IPS DF 4.7 (cell line): ENCODE results near the gene ABLIM2.

Experiments
- DNase-seq: peaks from one replicate; pipeline ENCODE4 v3.0.0-alpha.2; 2013; ENCODE audit warnings: low spot score; ENCODE audit errors: extremely low read depth

Gene ABLIM2

DNA sequence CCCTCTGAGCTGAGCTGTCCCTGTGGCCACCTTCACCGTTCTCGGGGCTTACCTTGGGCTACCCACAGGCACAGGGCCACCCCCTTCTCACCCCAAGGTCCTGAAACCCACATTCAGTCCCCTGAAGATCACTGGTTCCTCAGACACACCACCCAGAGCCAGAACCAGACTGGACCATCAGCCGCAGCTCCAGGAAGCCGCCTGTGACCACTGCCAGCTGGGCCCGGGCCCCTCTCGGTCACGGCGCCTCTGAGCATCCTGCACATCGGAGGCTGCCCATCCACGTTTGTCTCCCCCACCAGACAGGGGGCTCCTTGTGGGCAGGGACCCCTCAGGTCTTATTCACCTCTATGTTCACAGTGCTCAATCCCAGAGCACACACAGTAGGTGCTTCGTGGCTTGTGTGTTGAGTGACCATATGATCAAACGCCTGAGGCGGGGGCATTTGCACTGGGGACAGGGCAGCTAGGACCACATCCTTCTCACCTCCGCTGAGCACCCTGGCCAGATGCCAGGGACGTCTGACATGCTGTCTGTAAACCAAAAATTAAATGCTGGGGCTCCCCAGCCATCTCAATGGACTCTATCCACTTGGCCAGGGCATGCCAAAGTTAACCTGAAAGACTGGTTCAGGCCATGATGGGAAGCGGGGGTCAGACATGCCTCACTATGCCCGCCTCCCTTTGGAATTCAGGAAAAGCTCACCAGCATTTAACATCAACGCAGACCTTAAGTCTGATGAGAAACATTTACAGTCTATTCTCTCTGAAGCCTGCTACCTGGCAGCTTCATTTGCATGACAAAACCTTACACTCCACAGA lies 109.5 kb downstream of the ABLIM2 start:
- peak; percentile 79 for DNase-seq

DNA sequence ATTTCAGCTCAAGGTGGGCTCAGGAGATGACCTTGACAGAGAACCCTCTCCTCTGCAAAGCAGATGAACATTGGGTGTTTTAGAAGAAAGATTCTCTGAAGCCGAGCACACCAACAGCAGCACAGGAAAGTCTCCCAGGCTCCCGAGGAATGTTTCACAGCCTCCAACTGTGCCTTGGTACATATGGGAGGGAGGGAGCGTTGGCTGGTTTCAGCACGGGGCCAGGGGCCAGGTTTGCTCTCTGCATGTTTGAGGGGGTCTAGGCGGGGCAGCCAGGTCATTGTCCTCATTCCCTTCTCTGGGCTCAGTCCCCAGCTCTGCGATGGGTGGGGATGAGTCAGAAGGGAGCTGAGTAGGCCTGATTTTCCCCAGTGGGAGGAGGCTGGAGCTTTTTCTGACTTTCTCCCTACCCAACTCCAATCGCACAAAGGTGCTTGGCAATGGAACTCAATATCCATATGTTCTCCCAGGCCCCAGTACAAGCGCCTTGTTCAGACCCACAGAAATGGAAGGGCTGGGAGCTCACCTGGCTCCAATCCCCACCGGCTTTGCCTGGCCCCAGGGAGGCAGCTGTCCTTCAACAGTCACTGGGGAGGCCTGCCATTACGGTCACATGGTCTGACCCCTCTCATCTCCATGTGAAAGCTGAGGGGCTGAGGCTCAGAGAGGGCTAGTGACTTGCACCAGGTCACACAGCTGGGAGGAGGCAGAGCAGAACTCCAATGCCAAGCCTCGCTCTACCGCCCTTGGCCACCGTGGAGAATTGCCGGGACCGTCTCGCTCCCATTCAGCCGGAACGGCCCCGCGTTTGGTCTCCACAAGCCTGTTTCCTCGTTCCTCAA lies 110.6 kb downstream of the ABLIM2 start:
- no peak for DNase-seq

DNA sequence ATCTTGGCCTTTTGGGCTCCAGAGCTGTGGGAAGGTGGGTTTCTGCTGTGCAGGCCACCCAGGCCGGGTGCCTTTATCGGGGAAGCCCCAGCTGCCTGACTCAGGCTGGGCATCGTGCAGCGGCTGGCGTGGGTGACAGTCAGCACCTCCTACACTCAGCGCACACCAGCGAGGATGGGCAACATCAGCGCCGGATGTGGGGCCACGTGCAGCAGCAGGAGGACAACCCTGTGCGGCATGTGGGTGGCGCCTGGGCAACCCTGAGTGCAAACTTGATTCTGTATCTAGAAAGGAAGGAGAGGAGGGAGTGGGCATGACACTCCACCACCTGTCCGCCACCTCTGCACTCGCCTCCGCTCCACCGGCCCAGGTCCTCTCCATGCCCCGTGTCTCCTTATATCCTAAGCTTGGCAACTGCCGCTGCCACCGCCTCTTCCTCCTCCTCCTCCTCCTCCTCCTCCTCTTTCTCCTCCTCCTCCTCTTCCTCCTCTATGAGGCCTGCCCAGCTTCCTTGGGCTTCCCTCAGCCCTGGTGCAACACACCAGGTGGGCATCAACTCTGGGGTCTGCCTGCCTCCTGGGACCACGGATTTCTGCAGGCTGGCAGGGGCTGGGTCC lies 111.6 kb downstream of the ABLIM2 start:
- DNase-seq = no peak

DNA sequence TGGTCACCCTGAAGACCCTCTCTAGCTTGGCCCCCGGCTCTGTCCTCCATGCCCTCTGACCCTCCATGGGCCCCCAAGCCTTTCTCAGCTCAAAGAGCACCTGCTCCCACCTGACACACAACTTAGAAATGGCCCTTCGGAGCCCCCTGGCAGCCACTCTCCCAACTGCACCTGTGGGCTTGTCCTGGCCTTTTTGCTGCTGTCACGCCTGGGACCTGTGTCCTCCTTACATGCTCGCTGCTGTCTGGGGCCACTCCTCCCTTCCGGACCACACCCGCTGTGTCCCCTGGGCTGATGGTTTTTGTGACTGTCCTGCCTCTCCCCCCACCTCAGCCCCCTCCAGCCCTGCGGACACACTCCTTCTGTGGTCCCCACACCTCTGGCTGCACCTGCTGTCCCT lies 112.7 kb downstream of the ABLIM2 start:
- DNase-seq = no peak

DNA sequence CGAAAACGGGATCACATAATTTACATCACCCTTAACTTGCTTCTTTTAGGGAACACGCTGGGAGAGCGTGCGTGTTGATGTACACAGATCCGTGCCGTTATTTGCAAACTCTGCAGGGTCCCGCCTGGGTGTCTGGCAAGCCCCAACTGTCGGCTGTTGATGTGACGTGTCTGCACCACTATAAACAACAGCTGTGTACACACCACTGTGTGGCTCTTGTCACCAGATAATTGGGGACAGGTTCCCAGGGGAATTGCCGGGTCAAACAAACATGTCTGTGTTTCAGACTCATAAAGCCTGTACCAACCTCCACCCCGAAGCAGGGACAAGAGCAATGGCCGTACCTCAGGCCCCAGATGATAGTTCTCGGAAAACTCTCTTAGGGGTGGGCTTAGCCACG lies 113.9 kb downstream of the ABLIM2 start:
- DNase-seq = no peak

DNA sequence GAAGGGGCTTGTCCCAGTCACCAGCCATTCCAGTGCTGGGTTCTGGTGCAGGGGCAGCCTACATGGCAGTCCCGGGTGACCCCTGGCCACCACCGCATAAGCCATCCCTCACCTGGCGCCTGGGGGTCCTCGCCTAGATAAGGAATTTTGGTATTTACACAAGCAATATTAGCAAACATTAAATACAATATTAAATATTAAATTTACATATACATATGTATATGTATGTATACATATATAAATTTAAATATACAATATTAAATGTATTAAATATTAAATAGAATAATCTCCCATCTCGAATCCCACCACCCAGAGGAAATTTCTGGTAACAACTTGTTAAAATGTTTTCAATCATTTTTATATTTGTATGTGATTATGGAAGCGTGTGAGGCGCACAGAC lies 114.4 kb downstream of the ABLIM2 start:
- DNase-seq = no peak

DNA sequence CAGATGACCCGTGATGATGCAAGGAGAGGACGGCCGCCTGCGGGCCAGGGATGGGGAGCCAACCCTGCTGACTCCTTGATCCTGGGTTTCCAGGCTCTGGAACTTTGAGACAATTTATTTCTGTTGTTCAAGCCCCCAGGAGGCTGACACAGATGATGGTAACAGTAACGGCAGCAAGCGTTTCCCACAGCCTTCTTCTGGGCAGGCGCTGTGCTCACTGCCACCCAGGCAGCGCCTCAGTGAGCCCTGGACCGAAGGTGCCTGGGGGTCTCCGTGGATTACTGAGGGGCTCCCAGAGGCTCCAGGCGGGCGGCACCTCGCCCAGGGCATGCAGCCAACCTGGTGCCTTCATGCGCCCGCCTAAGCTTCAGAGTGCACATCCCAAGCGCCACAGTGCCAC lies 115.0 kb downstream of the ABLIM2 start:
- DNase-seq = no peak

DNA sequence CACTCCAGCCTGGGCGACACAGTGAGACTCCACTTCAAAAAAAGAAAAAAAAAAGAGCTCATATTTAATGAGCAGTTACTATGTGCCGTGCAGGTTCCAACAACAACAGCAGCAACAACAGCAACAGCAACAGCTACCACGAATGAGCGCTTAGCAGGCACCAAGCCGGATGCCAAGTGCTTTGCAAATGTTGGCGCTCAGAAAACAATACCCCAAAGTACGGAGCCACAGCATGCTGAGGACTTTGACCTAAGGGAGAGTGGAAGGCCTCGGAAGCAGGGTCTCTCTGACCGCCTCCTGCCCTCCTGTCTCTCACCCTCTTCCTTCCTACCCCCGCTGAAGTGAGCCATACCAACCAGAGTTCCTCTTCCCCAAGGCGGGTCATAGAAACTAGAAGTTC lies 116.7 kb downstream of the ABLIM2 start:
- DNase-seq = no peak

DNA sequence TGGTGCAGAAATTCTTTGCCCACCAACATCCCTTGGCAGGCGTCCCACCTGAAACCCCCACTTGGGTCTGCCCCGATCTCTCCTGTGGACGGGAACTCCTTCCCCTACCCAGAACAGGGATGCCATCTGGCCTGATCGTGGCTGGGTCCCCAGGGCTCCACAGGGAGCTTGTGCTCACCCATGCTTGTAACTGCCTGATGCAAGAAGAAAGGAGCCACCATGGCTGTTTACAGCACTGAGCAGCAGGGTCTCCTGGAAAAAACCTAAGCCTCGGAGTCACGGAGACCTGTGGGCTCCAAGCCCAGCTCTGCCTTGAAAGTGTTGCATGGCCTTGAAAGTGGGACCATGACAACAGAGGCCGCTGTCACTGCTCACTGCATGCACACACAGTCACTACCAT lies 117.4 kb downstream of the ABLIM2 start:
- no peak for DNase-seq

DNA sequence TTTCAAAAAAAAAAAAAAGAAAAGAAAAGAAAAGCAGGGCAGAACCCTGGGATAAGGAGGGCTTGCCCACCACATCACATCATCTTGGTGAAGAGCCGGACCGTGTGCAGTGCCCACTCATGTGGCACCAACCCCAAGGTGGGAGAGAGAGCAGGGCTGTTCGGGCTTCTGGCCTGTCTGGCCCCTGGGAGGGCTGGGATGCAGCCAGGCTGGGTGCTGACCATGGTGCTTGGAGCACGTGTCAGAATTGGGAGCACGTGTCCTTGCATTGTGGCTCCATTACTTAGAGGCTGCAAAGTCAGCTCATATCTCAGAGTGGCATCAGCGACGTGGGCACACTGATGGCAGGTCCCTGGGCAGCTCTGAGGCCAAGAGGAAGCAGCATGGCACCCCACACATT lies 118.0 kb downstream of the ABLIM2 start:
- DNase-seq = no peak

DNA sequence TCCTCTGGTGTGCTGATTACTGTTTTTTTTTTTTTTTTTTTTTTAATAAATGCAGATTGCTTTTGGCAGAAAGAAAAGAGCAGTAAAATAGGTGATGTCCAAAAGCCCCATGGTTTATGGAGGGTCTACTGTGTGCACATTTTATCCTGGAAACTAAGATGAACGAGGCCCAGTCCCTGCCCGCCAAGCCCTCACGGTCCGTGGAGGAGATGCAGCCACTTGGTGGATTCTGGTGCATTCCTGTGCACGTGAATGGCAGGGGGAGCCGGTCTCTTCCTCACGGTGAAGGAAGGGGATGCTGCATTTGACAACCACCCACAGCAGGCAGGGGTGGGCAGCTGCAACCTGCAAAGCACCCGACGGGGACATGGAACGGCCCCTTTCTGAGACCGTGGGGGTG lies 118.8 kb downstream of the ABLIM2 start:
- DNase-seq = no peak

DNA sequence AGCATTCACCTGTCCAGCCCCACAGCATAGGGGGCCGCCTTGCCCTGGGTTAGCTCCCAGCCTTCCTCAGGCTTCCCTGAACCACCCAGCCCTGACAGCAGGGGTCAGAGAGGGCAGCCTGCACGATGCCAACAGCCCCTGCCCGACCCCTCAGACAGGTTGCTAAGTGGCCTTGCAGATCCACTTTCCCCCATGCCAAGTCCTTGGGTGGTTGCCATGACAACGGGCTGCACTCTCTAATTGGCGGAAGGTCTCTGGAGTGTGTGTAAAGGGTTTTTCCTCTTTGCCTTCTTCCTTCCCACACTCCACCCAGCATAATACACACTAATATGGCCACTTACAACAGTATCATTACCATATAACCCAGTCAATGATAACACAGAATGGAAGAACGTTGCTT lies 119.3 kb downstream of the ABLIM2 start:
- no peak for DNase-seq

DNA sequence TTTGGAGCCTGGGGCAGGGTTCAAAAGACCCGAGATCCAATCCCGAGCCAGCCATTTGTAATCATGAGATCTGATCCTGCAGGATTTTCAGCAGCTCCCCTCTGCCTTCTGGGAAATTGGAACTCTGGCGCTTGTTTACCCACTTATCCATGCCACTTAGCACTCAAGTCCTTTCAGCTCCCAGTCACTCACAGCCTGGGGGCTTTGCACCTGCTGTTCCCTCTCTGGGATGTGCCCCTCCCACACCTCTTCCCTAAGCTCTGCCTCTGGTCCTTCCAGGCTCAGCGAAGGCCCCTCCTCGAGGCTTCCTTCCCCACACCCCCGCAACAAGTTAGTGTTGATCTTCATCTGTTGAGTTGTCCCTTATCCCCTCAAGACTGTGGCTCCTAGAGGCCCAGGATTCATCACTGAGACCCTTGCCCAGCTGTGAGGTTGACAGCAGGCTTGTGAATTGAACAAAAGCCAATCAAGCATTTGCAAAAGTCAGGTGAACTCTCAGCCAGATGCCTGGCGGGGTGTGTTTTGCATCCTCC lies 119.8 kb downstream of the ABLIM2 start:
- no peak for DNase-seq

DNA sequence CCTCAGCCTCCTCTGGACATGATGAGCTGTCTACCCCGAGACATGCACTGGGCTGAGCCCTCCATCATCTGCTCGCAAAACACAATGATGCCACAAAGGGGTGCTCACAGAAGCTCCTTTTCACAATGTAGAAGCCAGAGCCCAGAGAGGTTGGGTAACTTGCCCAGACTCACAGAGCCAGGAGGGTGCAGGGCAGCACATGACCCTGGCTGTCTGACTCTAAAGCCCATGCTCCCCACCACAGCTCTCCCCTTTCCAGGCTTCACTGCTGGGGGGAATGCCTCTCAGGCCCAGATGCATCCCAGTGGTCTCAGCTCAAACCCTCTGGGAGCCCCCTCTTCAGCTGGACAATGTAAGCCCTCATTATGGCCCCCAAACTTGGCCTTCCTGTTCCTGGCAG lies 120.5 kb downstream of the ABLIM2 start:
- DNase-seq = no peak

DNA sequence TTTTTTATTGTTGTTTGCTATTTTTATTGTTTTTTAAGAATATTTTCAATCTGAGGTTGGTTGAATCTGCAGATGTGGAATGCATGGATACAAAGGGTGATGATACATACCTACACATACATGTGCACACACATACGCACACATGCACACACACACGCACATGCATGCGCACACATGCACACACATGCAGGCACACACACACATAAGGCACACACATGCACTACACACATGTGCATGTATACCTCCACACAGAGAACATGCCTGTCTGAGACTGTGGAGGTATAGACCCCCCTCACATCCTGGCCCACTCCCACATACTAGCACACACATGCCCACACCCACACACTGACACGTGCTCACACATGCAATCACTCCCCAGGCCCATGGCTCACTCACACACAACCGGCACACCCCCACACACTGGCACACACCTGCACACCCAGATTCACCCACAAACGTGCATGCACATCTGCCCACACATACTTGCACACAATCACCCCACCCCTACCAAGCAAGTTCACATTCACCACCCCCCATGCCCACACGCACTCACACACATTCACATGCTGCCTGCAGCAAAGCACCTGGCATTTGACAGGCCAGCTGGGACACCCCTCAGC lies 121.4 kb downstream of the ABLIM2 start:
- DNase-seq = no peak

DNA sequence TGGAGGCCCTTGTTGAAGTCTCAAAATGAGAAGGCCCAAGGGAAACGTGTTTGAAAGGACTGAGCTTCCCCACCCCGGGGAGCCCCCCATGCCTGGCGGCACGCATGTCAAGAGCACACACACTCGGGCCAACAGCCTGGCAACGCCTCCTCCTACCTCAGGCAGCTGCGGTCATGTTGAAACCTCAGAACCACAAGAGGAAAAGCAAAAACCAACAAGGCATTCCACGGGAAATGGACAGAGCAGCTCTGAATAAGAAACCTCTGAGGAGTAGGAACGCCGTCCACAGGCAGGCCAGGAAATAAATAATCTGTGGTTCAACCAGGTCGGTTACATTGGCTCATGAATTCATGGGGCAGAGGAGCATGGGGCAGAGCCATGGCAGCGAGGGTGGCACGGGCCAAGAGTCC lies 123.2 kb downstream of the ABLIM2 start:
- no peak for DNase-seq

DNA sequence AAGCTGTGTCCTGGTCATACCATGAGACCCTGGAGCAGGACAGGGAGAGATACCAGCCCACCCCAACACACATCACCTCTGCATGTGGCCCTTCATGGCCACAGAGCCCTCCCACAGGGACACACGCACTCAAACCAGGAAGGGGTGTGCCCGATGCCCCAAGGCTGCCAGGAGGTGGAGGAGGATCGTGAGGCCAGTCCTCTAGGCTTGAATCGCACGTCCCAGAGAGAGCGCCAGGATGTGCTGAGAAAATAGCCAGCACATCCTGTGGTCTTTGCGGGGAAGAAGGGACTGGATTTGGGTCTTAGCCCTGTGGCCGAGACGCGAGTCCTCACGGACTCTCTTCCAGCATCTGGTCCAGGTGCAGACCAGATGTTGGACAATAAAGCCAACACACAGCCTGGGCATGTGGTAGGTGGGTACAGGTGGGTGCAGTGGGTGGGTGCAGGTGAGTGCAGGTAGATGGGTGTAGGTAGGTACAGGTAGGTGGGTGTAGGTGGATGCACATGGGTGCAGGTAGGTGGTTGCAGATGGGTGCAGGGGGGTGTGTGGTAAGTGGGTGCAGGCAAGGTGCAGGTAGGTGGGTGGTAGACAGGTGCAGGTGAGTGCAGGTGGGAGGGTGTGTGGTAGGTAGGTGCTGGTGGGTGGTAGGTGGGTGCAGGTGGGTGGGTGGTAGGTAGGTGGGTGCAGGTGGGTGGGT lies 124.6 kb downstream of the ABLIM2 start:
- no peak for DNase-seq

DNA sequence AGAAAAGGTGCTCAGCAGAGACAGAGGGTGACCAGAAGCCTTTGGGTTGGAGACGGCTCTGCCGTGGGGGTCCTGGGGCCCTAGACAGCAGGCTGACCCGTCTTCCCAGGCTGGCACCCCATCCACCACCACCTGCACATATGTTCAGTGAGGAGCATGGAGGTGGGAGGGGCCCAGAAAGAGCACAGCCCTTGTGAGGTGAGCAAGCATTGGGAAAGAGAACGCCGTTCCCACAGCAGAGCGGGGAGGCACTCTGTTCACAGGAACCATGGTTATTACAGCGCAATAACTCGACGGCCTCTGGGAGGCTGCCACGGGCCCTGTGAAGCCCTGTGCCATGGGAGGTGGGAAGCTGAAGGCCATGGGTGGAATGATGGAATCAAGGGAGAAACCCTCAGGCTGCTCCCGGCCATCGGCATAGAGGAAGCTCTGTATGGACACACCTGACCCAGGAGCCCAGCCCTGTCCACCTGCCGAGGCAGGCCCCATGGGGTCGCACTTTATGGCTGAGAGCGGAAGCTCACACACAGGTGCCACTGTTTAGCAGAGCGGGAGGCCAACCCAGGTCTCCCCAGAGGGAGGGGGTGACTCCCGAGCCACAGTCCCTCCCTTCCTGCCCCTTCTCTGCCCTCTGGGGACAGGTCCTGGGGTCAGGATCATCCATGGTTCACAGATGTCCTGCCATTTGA lies 125.4 kb downstream of the ABLIM2 start:
- DNase-seq = no peak

DNA sequence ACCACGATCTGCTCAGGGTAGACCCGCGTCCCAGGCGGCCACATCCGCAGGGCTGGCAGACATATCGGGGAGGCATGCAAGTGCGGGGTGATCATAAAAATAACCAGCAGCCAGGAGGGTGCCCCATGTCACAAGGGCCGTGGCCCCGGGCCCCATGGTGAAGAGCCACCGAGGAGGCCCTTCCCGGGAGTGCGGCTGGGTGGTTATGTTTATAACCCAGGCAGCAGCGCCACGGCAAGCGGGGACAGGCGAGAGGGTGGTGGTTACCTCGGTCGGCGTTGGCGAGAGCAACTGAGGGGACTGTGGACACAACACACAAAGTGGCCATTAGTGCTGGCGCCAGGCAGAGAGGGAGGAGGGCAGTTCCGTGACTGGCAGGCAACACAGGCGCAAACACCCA lies 126.2 kb downstream of the ABLIM2 start:
- DNase-seq = no peak

DNA sequence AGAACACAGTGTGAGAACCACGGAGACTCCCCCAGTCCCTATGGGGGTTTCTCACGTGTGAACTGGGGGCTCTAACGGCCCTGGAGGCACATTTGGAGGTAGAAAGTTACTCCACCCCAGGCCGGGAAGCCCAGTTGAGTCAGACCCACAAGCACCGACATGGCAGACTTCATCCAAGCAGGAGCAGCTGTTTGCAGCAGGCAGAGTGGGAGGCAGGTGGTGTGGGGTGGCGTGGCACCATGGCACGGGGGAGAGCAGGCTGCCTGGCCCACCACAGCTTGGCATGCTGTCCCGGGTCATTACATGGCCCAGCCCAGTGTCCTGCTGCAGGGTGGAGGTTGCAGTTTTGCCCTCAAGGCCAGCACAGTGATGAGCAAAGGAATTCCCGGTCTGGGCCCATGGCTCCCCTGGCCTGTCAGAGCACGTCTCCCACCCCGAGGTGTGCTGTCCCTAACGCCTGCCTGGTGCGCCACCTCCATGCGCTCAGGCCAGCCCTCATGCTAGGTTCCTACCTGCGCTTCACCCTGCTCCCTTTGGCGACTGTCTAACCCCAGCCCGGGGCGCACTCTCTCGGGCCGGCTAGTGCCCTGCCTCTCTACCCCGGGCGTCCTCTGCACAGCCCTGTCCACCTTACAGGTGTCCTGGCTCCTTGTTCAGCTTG lies 128.4 kb downstream of the ABLIM2 start:
- DNase-seq = no peak
